Stimulated activated CD4-positive, alpha-beta T cell treated with anti-CD3 and anti-CD28 coated beads, Interleukin-4, amount 100 ng/mL, for 24 hours (primary cell): ENCODE measurements around the gene COG7.
A peak's percentile ranks its signal among the peaks of the same experiment; 100 is the strongest.
"Not testable (repeated sequence)": the region's sequence is repeated elsewhere in the genome, so short reads cannot be mapped to it uniquely, and the experiment has no call there.

Experiments
- DNase-seq: peaks from one replicate; pipeline ENCODE4 v3.0.0-alpha.2; 2020

Gene COG7

DNA sequence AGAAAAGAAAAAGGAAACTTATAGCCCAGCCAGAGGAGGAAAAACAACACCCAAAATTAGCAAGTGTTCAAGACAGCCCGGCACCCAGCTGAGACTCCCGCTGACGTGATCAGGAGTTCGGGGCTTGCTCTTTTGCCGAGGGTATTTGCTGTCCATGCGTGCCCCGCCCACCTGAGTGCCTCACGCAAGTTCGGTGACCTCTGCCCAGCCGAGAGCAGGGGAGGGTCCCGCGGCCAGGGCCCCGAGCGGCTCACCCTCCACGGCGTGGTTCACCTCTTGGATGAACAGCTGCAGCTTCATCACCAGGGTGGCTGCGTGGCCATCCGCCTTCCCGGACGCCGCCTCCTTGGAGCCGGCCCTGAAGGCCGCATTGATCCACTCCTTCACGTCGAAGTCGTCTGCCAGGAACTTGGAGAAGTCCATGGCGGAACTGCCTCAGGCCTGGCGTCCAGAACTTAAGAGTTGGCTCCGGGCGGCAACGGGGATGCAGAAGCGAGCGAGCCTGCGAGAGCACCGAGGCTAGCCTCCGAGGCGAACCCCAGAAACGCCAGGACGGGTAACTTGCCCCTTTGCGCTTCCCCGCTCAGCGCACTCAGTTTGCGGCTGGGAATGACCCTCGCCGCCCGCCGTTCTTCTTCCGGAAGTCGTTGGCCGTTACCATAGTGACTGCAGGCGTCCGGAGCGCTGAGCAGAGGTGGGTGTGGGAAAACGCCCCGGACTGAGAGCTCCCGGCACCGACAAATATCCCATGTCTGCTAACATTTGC lies at the start of gene COG7:
TSS of gene COG7 (minus strand) at position 618 of the 766 bp plus-strand sequence. CDS start at position 423, 195 bp downstream.
- DNase-seq = peak; percentile 89

DNA sequence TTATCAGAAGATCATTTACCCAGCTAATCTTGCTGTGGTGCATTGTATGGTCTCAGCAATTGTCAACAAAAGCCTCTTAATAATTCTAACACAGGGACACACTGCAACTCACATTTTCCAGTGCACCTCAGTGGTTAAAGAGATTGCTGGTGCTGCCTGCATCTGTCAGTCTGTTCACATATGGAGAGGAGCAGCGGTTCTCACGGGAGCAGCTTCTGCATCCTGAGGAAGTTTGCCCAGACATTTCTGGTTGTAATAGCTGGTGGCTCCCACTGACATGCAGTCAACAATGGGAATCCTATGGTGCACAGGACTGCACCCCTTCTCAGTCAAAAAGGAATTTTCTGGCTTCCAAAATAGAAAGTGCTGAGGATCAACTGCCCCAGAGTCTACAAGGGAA lies 49.5 kb upstream of the COG7 start:
- DNase-seq = no peak

DNA sequence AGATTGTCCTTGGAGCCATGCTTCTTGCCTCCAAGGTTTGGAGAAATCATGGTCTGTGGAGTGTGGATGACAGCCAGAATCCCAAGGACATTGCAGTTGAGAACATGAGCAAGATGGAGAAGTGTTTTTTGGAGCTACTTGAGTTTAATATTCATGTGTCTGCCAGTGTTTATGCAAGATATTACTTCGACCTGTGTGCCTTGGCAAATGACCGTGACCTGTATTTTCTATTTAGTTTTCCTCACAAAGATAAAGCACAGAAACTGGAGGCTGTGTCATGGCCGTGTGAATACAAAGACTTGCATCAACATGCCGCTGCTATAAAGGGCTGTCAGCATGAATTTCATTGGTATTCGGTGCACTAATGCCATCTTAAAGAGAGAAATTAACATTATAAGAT lies 48.3 kb upstream of the COG7 start:
- DNase-seq = no peak

DNA sequence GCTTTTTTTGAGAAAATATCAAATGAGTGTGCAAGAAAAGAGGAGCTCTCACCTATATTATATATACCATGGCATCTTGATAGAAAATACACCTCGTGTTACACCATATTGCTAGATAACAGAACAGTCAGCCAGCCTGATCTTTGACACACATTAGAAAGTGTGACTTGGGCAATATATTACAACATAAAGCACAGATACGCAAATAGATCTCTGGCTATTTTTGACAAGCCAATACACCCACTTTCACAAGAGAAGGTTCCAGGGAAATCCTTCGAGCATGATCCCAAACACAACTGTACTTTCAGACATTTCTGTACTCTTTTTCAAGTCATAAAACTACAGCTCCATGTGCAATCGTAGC lies 47.9 kb upstream of the COG7 start:
- DNase-seq = no peak

DNA sequence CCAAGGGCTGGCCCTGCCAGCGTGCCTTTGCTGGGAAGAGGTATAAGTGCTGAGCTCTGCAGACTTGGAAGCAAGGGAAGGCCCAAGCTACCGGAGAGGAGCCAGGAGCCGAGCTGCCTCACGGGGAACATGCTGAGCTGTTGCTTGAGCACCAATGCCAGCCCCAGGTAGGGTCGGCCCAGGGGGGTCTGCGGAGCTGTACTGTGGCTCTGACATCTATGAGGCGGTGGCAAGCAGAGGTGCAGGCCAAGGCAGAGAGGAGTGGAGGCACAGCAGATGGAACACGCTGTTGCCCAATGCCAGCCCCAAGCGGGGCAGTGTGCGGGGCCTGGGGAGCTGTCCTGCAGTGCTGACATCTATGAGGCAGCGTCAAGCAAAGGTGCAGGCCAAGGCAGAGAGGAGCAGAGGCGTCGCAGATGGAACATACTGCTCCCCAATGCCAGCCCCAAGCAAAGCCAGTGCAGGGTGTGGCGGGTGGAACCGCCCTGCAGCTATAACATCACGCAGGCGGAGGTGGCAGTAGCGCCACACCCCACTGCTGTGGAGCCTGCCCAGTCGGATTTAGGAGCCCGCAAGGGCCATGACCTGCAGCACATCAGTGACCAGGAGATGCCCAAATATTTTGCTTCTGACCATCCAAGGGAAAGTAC lies 47.3 kb upstream of the COG7 start:
- no peak for DNase-seq

DNA sequence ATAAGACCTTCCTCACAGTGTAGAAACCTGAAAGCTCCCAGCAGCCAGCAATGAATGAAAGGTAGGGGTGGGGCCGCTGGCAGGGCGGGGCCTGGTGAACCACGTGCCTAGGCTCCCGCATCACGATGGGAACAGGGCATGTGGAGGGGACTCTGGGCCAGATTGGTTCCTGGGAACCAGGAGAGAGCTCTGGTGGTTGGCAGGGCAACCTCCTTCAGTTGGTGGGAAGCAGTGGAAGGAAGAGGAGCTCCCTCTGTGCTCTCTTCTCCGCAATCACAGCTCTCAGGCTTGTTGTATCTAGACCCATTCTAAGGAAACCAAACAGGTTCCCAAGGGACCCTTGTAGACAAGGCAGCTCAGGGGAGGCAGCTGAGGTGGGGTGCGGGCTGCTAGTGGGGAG lies 46.8 kb upstream of the COG7 start:
- no peak for DNase-seq

DNA sequence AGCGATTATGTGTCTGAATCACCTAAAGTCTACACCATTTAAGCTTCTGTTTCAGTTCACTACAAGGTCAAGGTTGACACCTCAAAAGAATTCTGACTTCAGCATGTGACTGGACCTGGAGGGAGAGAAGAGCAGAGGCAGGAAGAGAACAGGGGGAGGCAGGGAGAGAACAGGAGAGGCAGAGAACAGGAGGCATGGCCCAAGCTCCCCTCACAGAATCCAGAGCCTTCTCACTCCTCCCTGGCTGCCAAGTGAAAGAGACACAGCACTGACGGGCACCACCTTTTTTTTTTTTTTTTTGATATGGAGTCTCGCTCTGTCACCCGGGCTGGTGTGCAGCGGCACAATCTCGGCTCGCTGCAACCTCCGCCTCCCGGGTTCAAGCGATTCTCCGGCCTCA lies 45.9 kb upstream of the COG7 start:
- no peak for DNase-seq

DNA sequence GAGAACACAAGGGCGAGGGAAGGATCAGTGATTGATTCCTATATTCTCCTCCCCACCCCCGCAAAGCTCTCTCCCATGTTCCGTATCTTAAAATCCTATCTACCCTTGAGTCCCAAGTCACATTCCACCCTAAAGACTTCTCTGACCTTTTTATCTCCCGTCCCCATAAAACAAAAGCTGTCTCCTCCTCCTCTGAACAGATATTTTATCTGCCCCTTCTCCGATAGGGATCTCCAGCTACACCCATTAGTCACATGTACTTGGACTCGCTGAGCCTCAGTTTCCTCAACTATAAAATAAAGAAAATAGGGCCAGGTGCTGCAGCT lies 44.5 kb upstream of the COG7 start:
- DNase-seq = no peak

DNA sequence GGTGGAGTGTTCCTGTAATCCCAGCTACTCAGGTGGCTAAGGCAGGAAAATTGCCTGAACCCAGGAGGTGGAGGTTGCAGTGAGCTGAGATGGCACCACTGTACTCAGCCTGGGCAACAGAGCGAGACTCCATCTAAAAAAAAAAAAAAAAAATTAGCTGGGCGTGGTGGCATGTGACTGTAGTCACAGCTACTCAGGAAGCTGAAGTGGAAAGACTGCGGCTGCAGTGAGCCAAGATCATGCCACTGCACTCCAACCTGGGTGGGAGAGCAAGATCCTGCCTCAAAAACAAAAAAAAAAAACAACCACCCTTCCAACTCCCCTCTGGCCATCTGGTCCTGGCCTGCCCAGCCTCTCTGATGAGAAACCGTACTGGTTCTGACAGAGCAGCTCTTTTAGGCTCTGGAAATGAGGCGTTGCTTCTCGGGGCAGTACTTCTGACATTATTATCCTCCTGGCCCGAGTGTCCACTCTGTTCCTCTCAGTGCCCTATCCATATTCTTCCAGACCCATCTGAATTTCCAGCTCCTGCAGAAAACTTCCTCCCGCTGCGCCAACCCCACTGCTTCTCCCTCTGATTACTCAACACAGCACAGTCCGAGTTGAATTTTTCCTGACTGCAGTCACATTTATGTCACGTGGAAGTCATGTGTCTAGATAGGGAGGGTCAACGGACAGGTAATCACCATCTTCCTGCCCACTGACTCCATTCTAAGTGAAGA lies 44.0 kb upstream of the COG7 start:
- DNase-seq = no peak

DNA sequence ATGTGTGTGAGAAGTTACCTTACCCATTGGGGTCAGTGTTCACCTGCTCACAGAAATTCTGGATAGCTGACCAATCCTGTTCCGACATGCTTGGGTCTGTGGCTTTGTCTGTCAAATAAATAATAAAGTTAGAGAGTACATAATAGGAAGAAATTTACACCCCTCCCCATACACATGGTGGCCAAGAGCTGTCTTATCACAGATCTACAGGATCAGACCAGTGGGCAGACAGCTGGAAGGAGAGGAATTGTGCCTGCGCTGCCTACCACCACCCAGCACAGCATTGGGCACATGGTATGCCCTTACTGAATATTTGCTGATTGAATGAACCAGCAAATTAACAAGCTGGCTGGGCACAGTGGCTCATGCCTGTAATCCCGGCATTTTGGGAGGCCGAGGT lies 42.7 kb upstream of the COG7 start:
- no peak for DNase-seq

DNA sequence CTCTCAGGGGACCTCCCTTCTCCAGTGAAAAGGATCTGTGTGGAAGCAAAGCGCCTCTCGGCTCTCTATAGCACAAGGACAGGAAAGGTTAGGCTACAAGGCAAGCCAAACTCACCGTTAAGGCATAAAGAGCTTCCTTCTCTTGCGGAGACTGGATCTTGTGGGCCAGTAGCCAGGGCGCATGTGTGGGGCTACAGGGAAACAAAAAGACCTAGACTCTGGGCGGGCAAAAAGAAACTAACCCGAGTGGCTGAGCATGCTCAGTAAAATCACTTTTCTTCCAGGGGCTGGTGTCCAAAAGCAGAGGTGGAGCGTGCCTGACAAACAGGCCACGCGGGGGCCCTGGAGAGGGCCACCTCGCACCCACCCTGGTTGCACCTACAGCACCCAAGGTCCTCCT lies 41.2 kb upstream of the COG7 start:
- no peak for DNase-seq

DNA sequence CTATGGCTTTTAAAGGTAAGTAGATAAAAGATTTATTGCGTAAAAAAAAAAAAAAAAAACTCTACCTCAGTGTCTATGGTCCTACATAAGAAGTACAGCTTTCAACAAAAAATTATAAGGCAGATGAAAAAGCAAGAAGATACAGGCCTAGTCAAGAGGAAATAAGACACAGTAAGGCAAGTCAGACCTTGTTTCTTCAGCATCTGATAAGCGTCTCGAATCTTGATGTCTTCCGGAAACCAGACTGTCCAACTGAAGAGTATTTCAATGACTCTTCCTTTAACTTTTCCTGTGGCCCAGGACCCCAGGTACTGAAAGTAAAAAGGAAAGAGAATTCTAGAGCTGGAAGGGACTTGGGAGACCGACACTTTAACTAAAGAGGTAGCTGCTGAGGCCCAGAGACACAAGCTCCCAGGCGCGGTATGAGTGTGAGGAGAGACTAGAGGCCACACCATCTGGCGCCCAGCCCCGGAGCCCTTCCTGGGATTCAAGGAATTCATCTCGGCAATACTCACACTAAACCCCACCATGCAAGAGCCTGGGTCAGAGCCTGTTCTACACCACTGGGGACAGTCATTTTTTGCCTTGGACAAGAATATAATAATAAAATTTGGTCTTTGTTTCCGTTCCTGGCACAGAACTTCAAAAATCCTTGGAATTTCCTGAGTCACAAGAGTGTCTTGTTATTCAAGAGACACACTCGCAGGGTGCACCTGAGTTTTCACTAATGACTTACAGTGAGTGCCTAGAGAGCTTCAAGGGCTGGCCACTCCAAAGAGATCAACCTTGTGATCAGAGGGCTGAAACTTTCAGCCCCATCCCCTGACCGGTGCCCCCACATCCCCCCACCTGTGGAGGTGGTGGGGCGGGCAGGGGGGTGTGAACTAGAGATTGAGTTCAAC lies 38.8 kb upstream of the COG7 start:
- no peak for DNase-seq

DNA sequence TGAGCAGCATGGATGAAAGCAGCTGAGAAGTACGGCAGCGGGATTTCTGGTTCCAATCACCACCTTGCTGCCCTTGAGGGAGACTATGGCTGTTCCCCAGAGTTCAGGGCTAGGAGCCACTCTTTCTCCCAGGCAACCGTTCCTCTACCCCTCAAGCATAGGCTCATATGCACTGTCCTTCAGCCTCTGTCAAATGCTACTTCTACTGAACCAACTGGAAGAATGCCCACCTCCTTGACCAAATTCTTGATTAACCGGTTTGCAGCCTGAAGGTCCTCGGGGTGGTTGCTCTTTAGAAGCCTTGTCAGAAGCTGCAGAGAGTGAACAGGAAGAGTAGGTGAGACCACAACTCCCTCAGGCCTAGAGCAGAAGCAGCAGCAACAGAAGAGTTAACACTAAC lies 33.5 kb upstream of the COG7 start:
- no peak for DNase-seq

DNA sequence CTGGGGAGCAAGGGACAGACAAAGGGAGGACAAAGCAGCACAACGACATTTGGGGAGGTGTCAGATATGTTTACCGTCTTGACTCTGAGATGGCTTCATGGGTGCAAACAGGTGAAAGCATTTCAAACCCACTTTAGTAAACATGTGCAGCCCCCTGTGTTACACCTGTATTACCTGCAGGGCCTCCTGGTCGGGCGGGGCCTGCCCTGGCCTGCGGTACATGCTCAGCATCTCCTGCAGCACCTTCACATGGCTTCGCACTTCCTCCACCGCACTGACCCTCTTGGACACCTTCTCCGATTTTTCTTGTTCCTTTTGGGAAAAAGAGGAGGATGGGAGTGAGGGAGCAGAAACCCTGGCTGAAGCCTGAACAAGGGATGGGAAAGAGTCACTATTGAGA lies 32.9 kb upstream of the COG7 start:
- DNase-seq = no peak

DNA sequence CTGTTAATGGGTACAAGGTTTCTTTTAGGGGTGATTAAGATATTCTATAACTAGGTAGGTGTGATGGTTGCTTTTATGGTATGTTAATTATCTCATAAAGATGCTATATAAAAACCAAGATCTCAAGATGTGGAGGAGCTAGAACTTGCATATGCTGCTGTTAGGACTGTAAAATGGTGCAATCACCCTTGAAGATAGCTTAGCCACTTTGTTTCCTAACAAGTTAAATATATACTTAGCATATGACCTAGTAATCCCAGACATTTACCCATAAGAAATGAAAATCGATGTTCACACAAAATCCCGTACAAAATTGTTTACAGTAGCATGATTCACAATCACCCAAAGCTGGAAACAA lies 32.2 kb upstream of the COG7 start:
- no peak for DNase-seq

DNA sequence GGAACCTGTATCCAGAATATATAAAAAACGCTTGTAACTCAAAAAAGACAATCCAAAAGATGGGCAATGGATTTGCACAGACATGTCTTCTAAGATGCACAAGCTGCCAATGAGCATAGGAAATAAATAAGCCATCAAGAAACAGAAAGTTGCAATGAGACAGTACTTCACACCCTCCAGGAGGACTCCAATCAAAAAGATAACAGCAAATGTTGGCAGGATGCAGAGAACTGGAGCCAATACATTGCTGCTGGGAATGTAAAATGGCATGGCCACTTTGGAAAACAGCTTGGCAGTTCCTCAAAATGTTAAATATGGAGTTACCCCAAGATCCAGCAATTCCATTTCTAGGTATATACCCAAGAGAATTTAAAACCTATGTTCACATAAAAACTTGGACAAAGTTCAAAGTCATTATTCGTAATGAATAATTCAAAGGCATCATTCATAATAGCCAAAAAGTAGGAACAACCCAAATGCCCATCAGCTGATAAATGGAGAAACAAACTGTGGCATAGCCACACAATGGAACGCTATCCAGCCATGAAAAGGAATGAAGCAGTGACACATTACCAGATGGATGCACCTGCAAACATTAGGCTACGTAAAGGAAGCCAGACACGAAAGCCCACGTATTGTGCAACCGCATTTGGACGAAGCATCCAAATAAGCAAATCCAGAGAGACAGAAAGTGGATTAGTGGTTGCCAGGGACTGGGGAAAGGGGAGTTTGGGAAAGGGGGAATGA lies 31.7 kb upstream of the COG7 start:
- DNase-seq = no peak

DNA sequence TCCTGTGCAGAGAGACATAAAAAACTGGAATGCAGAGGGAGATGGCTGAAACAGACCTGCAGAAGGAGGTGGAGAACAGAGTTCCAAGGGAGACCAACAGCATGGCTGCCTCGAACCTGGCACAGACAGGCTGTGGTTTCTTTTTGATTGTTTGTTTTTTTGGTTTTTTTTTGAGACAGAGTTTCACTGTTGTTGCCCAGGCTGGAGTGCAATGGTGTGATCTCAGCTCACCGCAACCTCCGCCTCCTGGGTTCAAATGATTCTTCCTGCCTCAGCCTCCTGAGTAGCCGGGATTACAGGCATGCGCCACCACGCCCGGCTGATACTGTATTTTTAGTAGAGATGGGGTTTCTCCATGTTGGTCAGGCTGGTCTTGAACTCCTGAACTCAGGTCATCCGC lies 30.5 kb upstream of the COG7 start:
- DNase-seq = not testable (repeated sequence)

DNA sequence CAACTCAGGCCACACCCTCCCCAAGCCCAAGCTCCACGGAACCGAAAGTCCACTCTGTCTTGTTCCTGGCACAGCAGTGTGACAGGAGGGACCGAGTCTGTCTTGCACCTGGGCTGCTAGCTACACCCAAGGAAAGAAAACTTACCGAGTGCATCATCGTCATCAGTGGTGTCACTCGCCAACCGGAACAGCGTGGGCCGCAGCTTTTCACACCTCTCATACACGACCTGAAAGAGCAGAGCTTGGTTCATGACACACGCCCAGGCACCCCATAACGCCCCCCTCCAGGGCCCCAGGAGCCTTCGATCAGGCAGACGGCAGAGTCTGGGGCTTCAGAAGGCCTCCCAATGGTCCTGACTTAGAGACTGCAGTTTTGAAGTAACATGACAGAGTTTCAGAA lies 29.8 kb upstream of the COG7 start:
- DNase-seq = no peak

DNA sequence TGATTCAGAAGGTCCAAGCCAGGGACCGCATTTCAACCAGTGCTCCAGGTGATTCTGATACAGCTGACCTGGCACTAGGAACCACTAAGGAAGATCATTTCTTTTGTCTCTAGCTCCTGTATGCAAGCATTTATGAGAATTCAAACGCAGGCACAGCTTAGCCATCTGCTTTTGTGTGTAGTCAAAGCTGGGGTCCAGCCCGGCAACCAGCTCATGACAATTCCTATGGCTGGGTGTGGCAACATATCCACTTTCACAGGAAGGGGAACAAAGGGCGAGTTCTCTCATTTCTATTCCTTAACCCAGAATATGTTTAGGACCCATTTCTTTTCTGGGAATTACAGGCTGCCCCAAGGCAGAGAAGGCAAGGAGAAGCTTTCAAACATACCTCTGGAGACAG lies 27.3 kb upstream of the COG7 start:
- DNase-seq = no peak

DNA sequence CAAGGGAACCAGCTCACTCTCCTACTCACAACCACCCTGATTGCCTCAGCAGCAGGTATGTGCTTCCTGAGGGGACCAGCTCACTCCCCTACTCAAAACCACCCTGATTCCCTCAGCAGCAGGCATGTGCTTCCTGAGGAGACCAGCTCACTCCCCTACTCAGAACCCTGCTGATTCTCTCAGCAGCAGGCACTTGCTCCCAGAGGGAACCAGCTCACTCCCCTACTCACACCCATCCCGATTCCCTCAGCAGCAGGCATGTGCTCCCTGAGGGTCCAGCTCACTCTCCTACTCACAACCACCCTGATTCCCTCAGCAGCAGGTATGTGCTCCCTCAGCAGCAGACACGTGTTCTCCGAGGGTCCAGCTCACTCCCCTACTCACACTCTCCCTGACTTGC lies 26.1 kb upstream of the COG7 start:
- DNase-seq = no peak

DNA sequence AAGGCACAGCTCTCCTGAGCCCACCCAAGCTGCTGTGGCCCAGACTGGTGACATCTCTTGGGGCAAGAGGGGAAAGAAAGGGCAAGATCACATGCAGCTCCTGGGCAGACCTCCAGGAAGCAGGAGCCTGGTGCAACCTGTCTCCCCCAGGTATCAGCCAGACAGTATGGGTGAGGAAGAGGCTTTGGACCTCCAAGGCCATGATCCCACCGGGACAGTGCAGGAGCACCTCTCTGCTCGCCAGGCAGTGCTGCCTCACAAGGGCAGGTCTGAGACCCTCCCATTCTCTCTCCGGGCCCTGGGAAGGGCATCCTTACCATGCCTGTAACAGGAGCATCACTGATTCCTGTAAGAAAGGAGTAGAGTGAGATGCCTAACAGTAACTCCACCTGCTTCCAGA lies 25.6 kb upstream of the COG7 start:
- DNase-seq = no peak

DNA sequence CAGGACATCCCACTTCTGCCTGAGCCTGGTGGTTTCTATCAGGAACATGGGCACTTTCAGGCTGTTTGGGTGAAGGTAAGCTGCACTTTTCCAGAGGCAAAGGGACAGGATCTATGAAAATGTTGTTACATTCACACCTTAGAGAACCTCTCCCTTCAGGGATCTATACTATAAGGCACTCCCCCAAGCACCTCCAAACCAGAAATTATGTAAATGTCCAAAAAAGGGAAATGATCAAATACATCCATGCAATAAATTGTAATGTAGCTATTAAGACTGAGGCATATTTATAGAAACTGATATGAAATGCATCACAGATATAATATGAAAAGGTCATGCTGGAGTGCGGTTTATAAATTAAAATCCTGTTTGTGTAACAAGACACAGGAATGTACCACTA lies 23.3 kb upstream of the COG7 start:
- DNase-seq = no peak

DNA sequence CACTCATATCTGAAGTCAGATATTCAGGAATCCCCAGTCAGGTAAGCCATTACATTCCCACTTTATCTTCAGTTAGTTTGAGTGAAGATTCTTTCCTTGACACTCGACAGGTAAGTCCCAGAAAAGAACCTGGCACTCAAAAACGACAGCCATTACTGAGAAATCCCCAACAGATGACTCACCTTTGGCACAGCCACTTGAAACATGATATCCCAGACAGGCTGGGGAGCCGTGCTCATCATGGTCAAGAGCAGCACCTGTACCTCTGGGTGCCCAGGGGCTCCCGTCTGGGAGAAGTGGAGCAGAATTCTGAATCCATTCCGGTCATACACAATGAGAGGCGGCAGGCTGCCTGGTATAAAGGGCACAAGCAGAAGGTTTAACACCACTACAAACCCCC lies 16.8 kb upstream of the COG7 start:
- DNase-seq = no peak
